ENCODE measurements around the gene LYRM4.

The LYRM4 gene

GRCh38 chr6:5241252-5241651 lies 19.5 kb downstream of the LYRM4 start:
- in situ Hi-C loops (cut with HindIII; ENCODE audit: low sequenced_read_pairs): no loop called here
- no peak for DNase-seq (ENCODE audit: low read depth, low spot score)
- H3K4me3 ChIP-seq (ENCODE audit: low read depth, low read length): no peak overlapping the region
- TF ChIP-seq CTCF (IDR thresholded peaks at IDR 0.05; ENCODE audit: low read depth, low read length): no peak

- no peak for TF ChIP-seq CTCF (IDR thresholded peaks at IDR 0.05; ENCODE audit: low read depth, low read length)
- no peak for DNase-seq (ENCODE audit: low read depth, low spot score)
- no peak overlapping the region for H3K4me3 ChIP-seq (ENCODE audit: low read depth, low read length)
- in situ Hi-C loops (cut with HindIII; ENCODE audit: low sequenced_read_pairs): no loop called here
These were observed 22.4 kb downstream of the LYRM4 start for GRCh38 chr6:5238336-5238735.

DNA sequence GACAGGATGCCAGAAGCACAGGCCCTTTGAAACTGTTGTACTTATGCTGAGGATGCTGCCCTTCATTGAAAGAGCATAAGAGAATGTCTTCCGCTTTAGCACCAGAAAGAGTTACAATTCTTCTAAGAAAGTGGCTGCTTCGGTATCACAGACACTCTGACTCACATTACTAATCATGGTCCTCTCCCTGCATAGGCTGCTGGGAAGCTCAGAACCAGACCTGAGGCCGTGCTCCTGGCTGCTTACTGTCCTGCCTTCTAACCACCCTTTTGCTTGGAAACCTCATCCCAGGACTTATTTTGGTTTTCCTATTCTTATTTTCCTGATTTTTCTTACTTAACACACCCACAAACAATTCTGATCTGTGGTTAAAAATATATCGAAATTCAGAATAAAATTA lies 22.9 kb downstream of the LYRM4 start:
- no peak for TF ChIP-seq CTCF (IDR thresholded peaks at IDR 0.05; ENCODE audit: low read depth, low read length)
- DNase-seq (ENCODE audit: low read depth, low spot score): no peak
- H3K4me3 ChIP-seq (ENCODE audit: low read depth, low read length): no peak overlapping the region
- in situ Hi-C loops (cut with HindIII; ENCODE audit: low sequenced_read_pairs): no loop called here

GRCh38 chr6:5235830-5236229 lies 24.9 kb downstream of the LYRM4 start:
- in situ Hi-C loops (cut with HindIII; ENCODE audit: low sequenced_read_pairs): no loop called here
- no peak for DNase-seq (ENCODE audit: low read depth, low spot score)
- no peak for TF ChIP-seq CTCF (IDR thresholded peaks at IDR 0.05; ENCODE audit: low read depth, low read length)

GRCh38 chr6:5234874-5235273 lies 25.9 kb downstream of the LYRM4 start:
- in situ Hi-C loops (cut with HindIII; ENCODE audit: low sequenced_read_pairs): no loop called here

More at GRCh38 chr6:5235830-5236229, 24.9 kb downstream of the LYRM4 start:
- no peak overlapping the region for H3K4me3 ChIP-seq (ENCODE audit: low read depth, low read length)

DNA sequence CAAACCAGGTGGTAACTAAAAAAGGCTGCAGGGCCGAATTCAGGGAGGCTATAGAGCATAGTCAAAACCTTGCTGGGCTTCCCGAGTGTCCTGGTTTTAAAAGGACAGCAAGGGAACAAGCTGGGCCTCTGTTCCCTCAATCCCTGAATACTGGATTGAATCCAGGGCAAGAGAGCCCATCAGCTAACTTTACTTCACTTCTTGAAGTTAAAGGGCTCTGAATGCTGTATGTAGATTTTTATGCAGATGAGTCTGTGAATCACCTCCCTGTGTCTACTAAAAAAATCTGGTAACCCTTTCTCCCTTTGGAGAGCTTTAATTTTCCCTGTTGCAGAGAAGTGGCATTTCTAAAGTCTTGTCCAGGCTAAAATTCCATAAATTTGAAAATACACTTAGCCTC lies 29.5 kb downstream of the LYRM4 start:
- TF ChIP-seq CTCF (IDR thresholded peaks at IDR 0.05; ENCODE audit: low read depth, low read length): no peak
- DNase-seq (ENCODE audit: low read depth, low spot score): no peak
- no peak overlapping the region for H3K4me3 ChIP-seq (ENCODE audit: low read depth, low read length)
- in situ Hi-C loops (cut with HindIII; ENCODE audit: low sequenced_read_pairs): no loop called here

More at GRCh38 chr6:5234874-5235273, 25.9 kb downstream of the LYRM4 start:
- no peak for TF ChIP-seq CTCF (IDR thresholded peaks at IDR 0.05; ENCODE audit: low read depth, low read length)
- DNase-seq (ENCODE audit: low read depth, low spot score): no peak
- no peak overlapping the region for H3K4me3 ChIP-seq (ENCODE audit: low read depth, low read length)

DNA sequence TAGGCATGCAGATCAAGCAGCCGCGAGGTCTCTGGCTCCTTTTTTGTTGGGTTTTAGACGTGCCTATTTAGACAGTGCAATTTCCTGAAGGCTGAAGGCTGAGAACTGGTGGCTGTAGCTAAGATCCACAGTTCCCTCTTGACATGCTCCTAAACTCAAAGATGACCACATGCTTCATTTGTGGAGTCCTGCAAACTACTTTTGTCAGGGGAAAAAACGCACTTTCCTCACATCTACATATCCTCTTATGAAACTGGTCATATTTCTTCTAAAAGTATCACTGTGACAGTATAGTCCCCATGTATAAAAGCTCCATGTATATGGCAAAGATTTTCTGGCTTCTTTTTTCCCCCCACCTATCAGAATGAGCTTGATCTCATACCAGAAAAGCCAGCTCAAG lies 30.7 kb downstream of the LYRM4 start:
- in situ Hi-C loops (cut with HindIII; ENCODE audit: low sequenced_read_pairs): no loop called here
- no peak overlapping the region for H3K4me3 ChIP-seq (ENCODE audit: low read depth, low read length)
- no peak for TF ChIP-seq CTCF (IDR thresholded peaks at IDR 0.05; ENCODE audit: low read depth, low read length)
- no peak for DNase-seq (ENCODE audit: low read depth, low spot score)

Data from astrocyte of the spinal cord (primary cell).